Lower lobe of right lung (tissue), 2 donors: ENCODE results near the gene DEPDC1B. TPM values are rescaled to one million over a fixed set of nuclear protein-coding genes. Genes with fewer than 3 reads are reported as not detected.

Source experiments
- ATAC-seq, 2 donors: fragments of 200-7000 bp; cut with Tn5 transposase; one replicate each; pipeline ENCODE4 v1.9.1; 2020 to 2022; ENCODE audit warnings: mild to moderate bottlenecking in 2 of 2, moderate library complexity in 2 of 2
- DNase-seq: peaks from one replicate; pipeline ENCODE4 v3.0.0-alpha.2; 2020
- H3K27ac ChIP-seq: fragments of 200-600 bp; one replicate; pipeline ENCODE4 v1.8.0; 2022
- H3K27me3 ChIP-seq: fragments of 200-600 bp; one replicate; pipeline ENCODE4 v1.8.0; 2022; ENCODE audit warnings: low read depth
- H3K36me3 ChIP-seq: fragments of 200-600 bp; one replicate; pipeline ENCODE4 v1.8.0; 2022; ENCODE audit warnings: mild to moderate bottlenecking
- H3K4me1 ChIP-seq: fragments of 200-600 bp; one replicate; pipeline ENCODE4 v1.8.0; 2022
- H3K4me3 ChIP-seq: fragments of 200-600 bp; one replicate; pipeline ENCODE4 v1.8.0; 2022; ENCODE audit warnings: mild to moderate bottlenecking
- H3K9me3 ChIP-seq: fragments of 200-600 bp; one replicate; pipeline ENCODE4 v1.8.0; 2022
- intact Hi-C: fragments of 100-400 bp; cut with DNase I; formaldehyde crosslinking; loops from one replicate; pipeline ENCODE4 v1.11.0; 2022
- total RNA-seq: library from RNA; stranded (reverse); fragmentation: NEBNext Ultra II Directional; extraction: Animal tissue kit (Norgen Biotek cat#: 25700); gene quantifications from one replicate; pipeline ENCODE4 v1.2.1, GENCODE V29; 2021
- TF ChIP-seq, protein P1 (sequence below): fragments of 200-600 bp; IDR thresholded peaks from one replicate; pipeline ENCODE4 v1.8.0; 2022; ENCODE audit warnings: antibody characterized with exemption, mild to moderate bottlenecking
- donor health status: DM: no; HTN: yes; CAD: no; lungs with severe emphysema.

Gene DEPDC1B
- total RNA-seq, 1 donor from 2014 or later, result 0.30 TPM

DNA sequence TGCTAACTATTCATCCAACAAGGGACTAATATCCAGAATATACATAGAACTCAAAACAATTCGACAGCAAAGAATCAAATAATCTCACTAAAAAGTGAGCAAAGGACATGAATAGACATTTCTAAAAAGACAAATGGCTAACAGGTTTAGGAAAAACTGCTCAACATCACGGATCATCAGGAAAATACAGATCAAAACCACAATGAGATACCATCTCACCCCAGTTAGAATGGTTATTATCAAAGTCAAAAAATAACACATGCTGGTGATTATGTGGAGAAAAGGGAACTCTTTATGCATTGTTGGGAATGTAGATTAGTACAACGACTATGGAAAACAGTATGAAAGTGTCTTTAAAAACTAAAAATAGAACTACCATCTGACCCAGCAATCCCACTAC is 150.1 kb downstream of the DEPDC1B start:
- DNase-seq (no peak), ATAC-seq (no peak)
- intact Hi-C loops, result no loop called here
- TF ChIP-seq, protein P1, sequence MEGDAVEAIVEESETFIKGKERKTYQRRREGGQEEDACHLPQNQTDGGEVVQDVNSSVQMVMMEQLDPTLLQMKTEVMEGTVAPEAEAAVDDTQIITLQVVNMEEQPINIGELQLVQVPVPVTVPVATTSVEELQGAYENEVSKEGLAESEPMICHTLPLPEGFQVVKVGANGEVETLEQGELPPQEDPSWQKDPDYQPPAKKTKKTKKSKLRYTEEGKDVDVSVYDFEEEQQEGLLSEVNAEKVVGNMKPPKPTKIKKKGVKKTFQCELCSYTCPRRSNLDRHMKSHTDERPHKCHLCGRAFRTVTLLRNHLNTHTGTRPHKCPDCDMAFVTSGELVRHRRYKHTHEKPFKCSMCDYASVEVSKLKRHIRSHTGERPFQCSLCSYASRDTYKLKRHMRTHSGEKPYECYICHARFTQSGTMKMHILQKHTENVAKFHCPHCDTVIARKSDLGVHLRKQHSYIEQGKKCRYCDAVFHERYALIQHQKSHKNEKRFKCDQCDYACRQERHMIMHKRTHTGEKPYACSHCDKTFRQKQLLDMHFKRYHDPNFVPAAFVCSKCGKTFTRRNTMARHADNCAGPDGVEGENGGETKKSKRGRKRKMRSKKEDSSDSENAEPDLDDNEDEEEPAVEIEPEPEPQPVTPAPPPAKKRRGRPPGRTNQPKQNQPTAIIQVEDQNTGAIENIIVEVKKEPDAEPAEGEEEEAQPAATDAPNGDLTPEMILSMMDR, result no peak
- H3K4me1 ChIP-seq, result no peaks in the 10 kb centered on the region
- H3K27ac ChIP-seq, result no peak overlapping the region
- H3K27me3 ChIP-seq, result no peaks in the 10 kb centered on the region
- no peaks in the 10 kb centered on the region for H3K36me3 ChIP-seq
- no peak overlapping the region for H3K4me3 ChIP-seq
- no peaks in the 10 kb centered on the region for H3K9me3 ChIP-seq

Other genes starting within 250 kb of the DEPDC1B start
- 5.8 TPM for gene ELOVL7, start 144.1 kb upstream of the DEPDC1B start, total RNA-seq
- gene ERCC8, start 244.9 kb upstream of the DEPDC1B start, total RNA-seq, result 10.3 TPM
- gene NDUFAF2, start 245.0 kb upstream of the DEPDC1B start, total RNA-seq, result 20.0 TPM